GM12873 (cell line): ENCODE results near the gene LHB.

Source experiments
- TF ChIP-seq, protein P1 (sequence below): IDR thresholded peaks from 2 replicates; pipeline ENCODE4 v1.5.1; 2012; ENCODE audit warnings: low read depth, mild to moderate bottlenecking, moderate library complexity, low read length, control low read depth; ENCODE audit not compliant: insufficient read depth; ENCODE audit errors: missing control alignments

LHB gene

GRCh38 chr19:48989701-48990291 is 27.1 kb downstream of the LHB start:
- TF ChIP-seq, protein P1, sequence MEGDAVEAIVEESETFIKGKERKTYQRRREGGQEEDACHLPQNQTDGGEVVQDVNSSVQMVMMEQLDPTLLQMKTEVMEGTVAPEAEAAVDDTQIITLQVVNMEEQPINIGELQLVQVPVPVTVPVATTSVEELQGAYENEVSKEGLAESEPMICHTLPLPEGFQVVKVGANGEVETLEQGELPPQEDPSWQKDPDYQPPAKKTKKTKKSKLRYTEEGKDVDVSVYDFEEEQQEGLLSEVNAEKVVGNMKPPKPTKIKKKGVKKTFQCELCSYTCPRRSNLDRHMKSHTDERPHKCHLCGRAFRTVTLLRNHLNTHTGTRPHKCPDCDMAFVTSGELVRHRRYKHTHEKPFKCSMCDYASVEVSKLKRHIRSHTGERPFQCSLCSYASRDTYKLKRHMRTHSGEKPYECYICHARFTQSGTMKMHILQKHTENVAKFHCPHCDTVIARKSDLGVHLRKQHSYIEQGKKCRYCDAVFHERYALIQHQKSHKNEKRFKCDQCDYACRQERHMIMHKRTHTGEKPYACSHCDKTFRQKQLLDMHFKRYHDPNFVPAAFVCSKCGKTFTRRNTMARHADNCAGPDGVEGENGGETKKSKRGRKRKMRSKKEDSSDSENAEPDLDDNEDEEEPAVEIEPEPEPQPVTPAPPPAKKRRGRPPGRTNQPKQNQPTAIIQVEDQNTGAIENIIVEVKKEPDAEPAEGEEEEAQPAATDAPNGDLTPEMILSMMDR = no peak

- TF ChIP-seq, protein P1 = no peak
Measured at GRCh38 chr19:48988860-48989259, 28.0 kb downstream of the LHB start.

GRCh38 chr19:48988286-48988685 is 28.6 kb downstream of the LHB start:
- TF ChIP-seq, protein P1 = no peak

DNA sequence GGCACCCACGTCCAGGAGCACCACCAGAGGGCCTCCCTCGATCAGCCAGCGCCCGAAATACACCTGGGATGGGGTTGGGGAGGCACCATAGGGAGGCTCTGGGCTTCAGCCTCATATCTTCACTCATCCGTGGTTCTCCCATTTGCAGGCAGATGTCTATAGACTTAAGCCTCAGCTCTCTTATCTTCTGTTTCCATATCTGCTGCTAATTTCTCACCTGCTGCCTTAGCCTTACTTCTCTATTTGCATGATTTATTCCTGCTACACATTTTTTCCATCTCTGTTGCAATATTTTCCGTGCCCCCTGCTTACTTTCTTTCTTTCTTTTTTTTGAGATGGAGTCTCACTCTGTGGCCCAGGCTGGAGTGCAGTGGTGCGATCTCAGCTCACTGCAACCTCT is 29.6 kb downstream of the LHB start:
- TF ChIP-seq, protein P1 = no peak

GRCh38 chr19:48986211-48986610 is 30.7 kb downstream of the LHB start:
- TF ChIP-seq, protein P1 = no peak

- TF ChIP-seq, protein P1 = no peak
Measured at GRCh38 chr19:48985711-48986110, 31.2 kb downstream of the LHB start.

DNA sequence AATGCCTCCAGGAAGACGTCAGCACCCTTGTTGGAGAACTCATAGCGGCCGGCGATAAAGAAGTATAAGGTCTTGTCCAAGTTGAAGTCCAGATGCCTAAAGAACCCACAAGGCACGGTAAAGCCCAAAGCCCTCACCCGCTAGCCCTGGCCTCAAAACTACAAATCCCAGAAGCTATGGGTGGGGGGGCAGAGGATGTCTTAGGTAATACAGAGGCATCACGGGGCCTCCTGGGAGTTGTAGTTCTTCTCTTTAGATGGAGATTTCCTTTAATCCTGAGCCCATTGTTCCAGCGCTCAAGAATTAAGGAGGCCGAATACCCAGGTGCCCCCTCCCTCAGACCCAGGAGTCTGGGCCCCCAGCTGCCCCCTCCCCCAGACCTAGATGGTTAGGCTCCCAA is 34.6 kb downstream of the LHB start:
- TF ChIP-seq, protein P1 = no peak
